Measurements from ENCODE around the gene KCNH3. TPM values are rescaled to one million over a fixed set of nuclear protein-coding genes. Genes with fewer than 3 reads are reported as not detected.
A peak's percentile ranks its signal among the peaks of the same experiment; 100 is the strongest.

The KCNH3 gene
- total RNA-seq, 1 donor from 2014 or later, result 3.7 TPM

GRCh38 chr12:49543914-49544815 is 5.3 kb downstream of the KCNH3 start:
- FAIRE-seq (no peak), DNase-seq (ENCODE audit: low spot score in 2 of 2) (peak in 1 of 2 donors; percentile 49)

- DNase-seq (ENCODE audit: low spot score in 2 of 2), result no peak
- FAIRE-seq, result no peak
These were observed 7.0 kb downstream of the KCNH3 start for GRCh38 chr12:49545815-49546214.

- FAIRE-seq (no peak), DNase-seq (ENCODE audit: low spot score in 2 of 2) (no peak)
These were observed 7.7 kb downstream of the KCNH3 start for GRCh38 chr12:49546481-49546880.

- no peak for DNase-seq (ENCODE audit: low spot score in 2 of 2)
- FAIRE-seq, result no peak
These were observed 8.4 kb downstream of the KCNH3 start for GRCh38 chr12:49547090-49547690.

- FAIRE-seq, result no peak
- no peak for DNase-seq (ENCODE audit: low spot score in 2 of 2)
These were observed 9.6 kb downstream of the KCNH3 start for GRCh38 chr12:49548481-49548821.

GRCh38 chr12:49548822-49549648 is 10.2 kb downstream of the KCNH3 start:
- FAIRE-seq, result no peak
- peak in 1 of 2 donors; percentile 61 for DNase-seq (ENCODE audit: low spot score in 2 of 2)

GRCh38 chr12:49549735-49550692 is 11.2 kb downstream of the KCNH3 start:
- FAIRE-seq (no peak), DNase-seq (ENCODE audit: low spot score in 2 of 2) (no peak)

- no peak for DNase-seq (ENCODE audit: low spot score in 2 of 2)
- no peak for FAIRE-seq
These were observed 11.9 kb downstream of the KCNH3 start for GRCh38 chr12:49550693-49551252.

GRCh38 chr12:49552014-49552413 is 13.2 kb downstream of the KCNH3 start:
- DNase-seq (ENCODE audit: low spot score in 2 of 2), result peak in 1 of 2 donors; percentile 47
- no peak for FAIRE-seq

GRCh38 chr12:49552425-49552824 is 13.6 kb downstream of the KCNH3 start:
- no peak for FAIRE-seq
- DNase-seq (ENCODE audit: low spot score in 2 of 2), result no peak

- FAIRE-seq, result no peak
- DNase-seq (ENCODE audit: low spot score in 2 of 2), result no peak
These were observed 14.1 kb downstream of the KCNH3 start for GRCh38 chr12:49552899-49553298.

- FAIRE-seq, result no peak
- DNase-seq (ENCODE audit: low spot score in 2 of 2), result no peak
These were observed 14.8 kb downstream of the KCNH3 start for GRCh38 chr12:49553512-49554088.

GRCh38 chr12:49554266-49554665 is 15.4 kb downstream of the KCNH3 start:
- FAIRE-seq, result no peak
- no peak for DNase-seq (ENCODE audit: low spot score in 2 of 2)

GRCh38 chr12:49555631-49556390 is 17.0 kb downstream of the KCNH3 start:
- FAIRE-seq, result no peak

GRCh38 chr12:49556391-49557186 is 17.8 kb downstream of the KCNH3 start:
- FAIRE-seq, result no peak
- DNase-seq (ENCODE audit: low spot score in 2 of 2), result no peak

More at GRCh38 chr12:49555631-49556390, 17.0 kb downstream of the KCNH3 start:
- no peak for DNase-seq (ENCODE audit: low spot score in 2 of 2)

GRCh38 chr12:49557187-49557916 is 18.5 kb downstream of the KCNH3 start:
- no peak for DNase-seq (ENCODE audit: low spot score in 2 of 2)
- FAIRE-seq, result no peak

GRCh38 chr12:49557917-49558215 is 19.0 kb downstream of the KCNH3 start:
- FAIRE-seq (no peak), DNase-seq (ENCODE audit: low spot score in 2 of 2) (no peak)
